HG03060 (cell line): ENCODE measurements around the gene GPR39.

Experiments
- ATAC-seq: cut with Tn5 transposase; IDR thresholded peaks from one replicate; pipeline ENCODE4 v1.9.1; 2021; ENCODE audit warnings: low read depth, moderate number of reproducible peaks; ENCODE audit not compliant: unreplicated experiment

GPR39 gene

DNA sequence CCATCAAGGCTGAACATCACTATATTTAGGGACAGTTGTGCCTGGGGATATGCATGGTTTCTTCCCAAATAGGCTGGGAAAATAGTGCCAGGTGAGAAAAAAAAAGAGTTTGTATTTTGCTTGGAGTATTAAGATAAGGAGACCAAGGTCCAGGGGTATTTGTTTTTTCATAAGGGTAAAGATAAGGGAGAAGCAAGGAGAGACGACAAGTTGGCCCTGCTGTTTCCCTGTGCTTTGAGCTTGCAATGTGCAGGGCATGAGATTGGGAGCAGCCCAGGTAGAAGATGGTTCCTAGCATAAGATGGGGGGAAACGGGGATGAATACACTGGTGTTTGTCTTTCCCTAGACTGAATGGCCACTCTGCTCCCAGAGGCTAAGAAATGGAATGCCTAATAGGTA, 8.8 kb upstream of the GPR39 start:
- no peak for ATAC-seq

- ATAC-seq, result no peak
Observed at GRCh38 chr2:132412021-132412420, 4.6 kb upstream of the GPR39 start.

DNA sequence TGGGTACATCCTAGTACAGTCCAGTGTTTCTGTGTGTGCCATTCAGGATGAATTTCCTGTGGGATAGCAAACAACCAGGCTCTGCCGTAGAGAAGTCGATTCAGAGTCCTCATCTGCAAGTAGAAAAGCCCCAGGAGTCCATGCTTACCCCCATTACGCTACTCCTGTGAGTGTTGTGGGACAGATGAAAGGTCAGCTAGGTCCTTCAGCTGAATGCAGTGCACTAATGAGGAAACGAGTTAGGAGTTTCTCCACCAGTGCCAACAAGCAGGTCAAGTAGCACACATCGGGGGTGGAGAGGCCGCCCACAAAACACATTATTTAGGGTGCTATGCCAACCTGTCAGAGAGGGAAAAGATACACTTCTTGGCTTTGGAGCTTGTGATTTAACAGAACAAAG, 2.5 kb upstream of the GPR39 start:
- no peak for ATAC-seq

- no peak for ATAC-seq
Observed at GRCh38 chr2:132415256-132415914, 1.2 kb upstream of the GPR39 start.

- no peak for ATAC-seq
Observed at GRCh38 chr2:132415915-132416722, 486 bp upstream of the GPR39 start.

- no peak for ATAC-seq
Observed at GRCh38 chr2:132417430-132418035, 928 bp downstream of the GPR39 start.

- no peak for ATAC-seq
Observed at GRCh38 chr2:132419235-132419634, 2.6 kb downstream of the GPR39 start.

DNA sequence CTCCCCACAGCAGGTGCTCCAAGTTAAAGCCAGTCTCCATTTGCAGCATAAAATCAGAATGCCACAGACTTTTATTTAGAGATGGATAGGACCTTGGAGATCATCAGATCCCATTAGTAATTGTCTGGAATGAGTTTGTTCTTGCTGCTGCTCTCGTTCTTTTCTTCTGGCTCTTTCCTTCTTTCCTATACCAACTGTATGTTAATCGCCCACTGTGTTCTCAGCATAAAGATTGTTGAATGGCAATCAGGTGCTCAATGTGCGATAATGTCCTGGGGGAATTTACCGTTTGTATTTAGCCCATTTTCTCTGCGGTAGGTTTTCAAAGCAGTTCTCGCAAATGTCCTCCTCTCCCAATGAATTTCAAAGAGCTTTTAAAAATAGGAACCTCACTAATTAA, 3.3 kb downstream of the GPR39 start:
- ATAC-seq, result no peak

- ATAC-seq, result no peak
Observed at GRCh38 chr2:132420816-132421805, 4.5 kb downstream of the GPR39 start.

DNA sequence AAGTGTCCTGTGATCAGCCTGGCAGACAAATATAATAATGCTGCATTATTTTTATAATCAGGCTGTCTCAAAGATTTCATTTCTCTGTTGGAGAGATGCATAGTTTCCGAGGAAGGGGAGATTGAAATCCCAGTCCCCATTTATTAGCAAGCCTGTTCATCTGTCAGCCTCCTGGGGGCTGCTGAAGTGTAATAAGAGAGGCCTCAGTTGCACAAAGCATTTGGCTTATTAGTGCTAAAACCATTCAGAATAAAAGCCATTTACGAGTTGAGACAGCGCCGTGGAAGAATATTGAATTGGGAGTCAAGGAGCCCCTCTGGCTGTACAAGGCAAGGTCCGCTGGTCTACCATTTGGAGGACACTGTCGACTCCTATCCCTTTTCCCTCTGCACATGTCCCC, 6.1 kb downstream of the GPR39 start:
- ATAC-seq, result no peak

- no peak for ATAC-seq
Observed at GRCh38 chr2:132424526-132425121, 8.0 kb downstream of the GPR39 start.

GRCh38 chr2:132426033-132426432, 9.4 kb downstream of the GPR39 start:
- ATAC-seq, result no peak

DNA sequence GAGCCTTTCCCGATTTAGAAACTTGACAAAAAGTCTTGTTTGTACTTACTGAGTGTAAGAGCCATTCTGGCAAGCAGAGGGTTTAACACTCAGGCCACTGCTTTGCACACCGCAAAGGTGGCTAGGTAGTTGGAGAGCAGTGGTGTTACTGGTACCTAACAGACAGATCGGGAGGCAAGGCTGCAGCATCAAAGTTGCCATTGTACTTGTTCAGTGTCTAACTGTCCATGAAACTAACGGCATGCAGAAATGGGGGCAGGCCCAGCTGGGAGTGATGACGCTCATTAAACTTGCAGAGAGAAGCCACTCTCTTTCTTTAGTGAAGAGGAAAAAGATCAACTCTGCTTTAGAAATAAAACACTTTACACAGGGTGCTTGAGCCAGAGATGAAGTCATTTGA, 10.1 kb downstream of the GPR39 start:
- no peak for ATAC-seq

GRCh38 chr2:132429351-132429750, 12.7 kb downstream of the GPR39 start:
- ATAC-seq, result no peak

DNA sequence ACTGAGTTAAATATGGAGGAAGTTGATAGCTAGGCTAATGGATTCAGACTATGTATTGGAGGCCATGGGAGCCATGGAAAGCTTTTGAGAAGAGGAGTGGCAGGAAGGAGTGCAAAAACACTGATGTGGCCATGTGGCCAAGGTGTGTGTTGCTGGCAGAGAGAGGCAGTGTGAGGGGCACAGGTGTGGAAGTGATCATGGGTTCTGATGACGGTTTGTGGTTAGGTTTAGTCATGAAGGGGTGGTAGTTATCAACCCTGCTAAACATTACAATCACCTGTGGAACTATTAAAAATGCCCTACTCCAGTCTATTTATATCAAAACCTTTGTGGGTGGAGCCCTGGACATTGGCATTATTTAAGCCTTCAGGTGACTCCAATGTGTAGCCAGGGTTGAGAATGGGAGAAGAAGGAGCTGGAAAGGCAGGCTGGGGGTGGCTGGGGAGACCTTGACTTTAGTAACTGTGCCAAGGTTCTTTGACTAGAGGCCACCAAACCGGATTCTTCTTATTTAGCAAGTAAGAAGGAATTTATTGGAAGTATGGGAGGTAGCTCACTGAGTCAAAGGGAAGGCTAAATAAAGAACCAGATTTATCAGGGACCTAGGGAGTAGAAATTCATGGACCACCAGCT, 13.5 kb downstream of the GPR39 start:
- ATAC-seq, result no peak

DNA sequence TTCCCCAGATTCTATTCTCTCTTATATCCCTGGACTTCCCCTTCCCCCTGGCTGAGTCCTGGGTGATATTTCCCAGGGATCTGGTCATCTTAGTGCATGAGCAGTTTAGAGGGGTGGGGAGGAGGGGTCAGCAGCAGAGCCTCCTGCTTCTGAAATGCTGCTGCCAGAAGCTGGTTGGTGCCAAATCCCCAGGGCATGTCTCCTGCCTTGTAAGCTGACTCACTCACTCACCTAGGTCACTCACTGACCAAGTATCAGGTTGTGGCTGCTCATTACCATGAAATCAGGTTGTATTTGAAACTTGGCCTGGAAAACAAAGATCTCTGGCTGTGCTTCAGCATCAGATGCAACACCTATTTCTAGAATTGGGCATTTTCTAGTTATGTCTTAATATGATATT, 14.3 kb downstream of the GPR39 start:
- ATAC-seq, result no peak

- no peak for ATAC-seq
Observed at GRCh38 chr2:132437852-132438669, 21.5 kb downstream of the GPR39 start.

- ATAC-seq, result no peak
Observed at GRCh38 chr2:132438691-132439090, 22.1 kb downstream of the GPR39 start.
